GM12872 (cell line): Measurements from ENCODE around the gene FOXR2.

Source experiments
- CTCF ChIP-seq: IDR thresholded peaks from 3 replicates; pipeline ENCODE4 v1.5.1; 2011; ENCODE audit warnings: low read depth, mild to moderate bottlenecking, low read length, moderate library complexity; ENCODE audit not compliant: insufficient read depth

Gene FOXR2

GRCh38 chrX:55624403-55624802, 1.2 kb downstream of the FOXR2 start:
- no peak for TF ChIP-seq CTCF

- TF ChIP-seq CTCF: no peak
Observed at GRCh38 chrX:55636109-55636508, 12.9 kb downstream of the FOXR2 start.

GRCh38 chrX:55638933-55639332, 15.7 kb downstream of the FOXR2 start:
- TF ChIP-seq CTCF: no peak

GRCh38 chrX:55640854-55641253, 17.7 kb downstream of the FOXR2 start:
- TF ChIP-seq CTCF: no peak

GRCh38 chrX:55648434-55648833, 25.2 kb downstream of the FOXR2 start:
- no peak for TF ChIP-seq CTCF

GRCh38 chrX:55659931-55660330, 36.7 kb downstream of the FOXR2 start:
- no peak for TF ChIP-seq CTCF

GRCh38 chrX:55663584-55663983, 40.4 kb downstream of the FOXR2 start:
- no peak for TF ChIP-seq CTCF

- TF ChIP-seq CTCF: no peak
Observed at GRCh38 chrX:55668084-55668483, 44.9 kb downstream of the FOXR2 start.
